Measurements from ENCODE around the gene PTTG1IP. TPM values are rescaled to one million over a fixed set of nuclear protein-coding genes. Genes with fewer than 3 reads are reported as not detected.

The PTTG1IP gene
- total RNA-seq, 3 donors from 2014 or later (not counting 1 experiment from before 2014, with no cell fraction given): 96.8 to 144 (median 126) TPM

DNA sequence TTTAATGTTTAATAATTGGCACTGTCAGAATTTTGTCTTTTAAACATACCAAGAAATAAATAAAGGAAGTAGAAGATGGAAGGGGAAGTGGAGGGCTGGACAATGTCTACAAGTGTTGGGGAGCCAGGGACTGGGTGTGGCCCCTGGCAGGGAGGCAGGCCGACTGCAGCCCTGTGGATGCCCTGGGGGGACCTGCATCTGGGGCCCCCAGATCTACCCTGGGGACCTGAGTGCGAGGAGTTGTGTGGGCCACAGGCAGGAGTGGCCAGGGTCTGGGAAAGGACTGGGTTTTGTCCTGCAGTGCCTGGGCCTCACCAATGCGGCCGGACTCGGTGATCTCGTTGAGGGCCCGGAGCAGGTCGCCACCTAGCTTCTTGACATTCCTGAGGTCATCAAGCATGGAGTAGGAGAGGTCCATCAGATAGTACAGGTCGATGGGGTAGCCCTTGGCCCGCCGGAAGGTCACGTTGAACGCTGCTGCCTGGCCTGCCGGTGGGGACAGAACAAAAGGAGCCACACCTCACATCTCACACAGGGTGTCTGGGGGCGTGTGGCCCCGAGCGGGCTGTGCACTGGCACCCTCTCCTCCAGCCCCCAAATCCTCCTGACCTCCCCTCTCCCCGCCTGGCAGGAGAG lies 29.7 kb upstream of the PTTG1IP start:
- ATAC-seq (no peak), DNase-seq (no peak)
- H3K4me3 Mint-ChIP-seq: no peak overlapping the region
- Histone ChIP-seq H3K27me3 (ENCODE audit: control insufficient read depth, insufficient read depth, low read length) (no peaks in the 10 kb centered on the region), H3K27ac (ENCODE audit: low read length) (no peak overlapping the region), H3K36me3 (ENCODE audit: control insufficient read depth, insufficient read depth, low read length) (peaks cover 97% of the 10 kb centered on the region), H3K4me3 (ENCODE audit: low read length) (no peak overlapping the region), H3K4me1 (ENCODE audit: control insufficient read depth, insufficient read depth, low read length) (peaks cover 32% of the 10 kb centered on the region), H3K9me3 (ENCODE audit: control insufficient read depth, insufficient read depth, low read length) (no peaks in the 10 kb centered on the region)
- no peaks in the 10 kb centered on the region for H3K27me3 Mint-ChIP-seq (ENCODE audit: low read depth in 2 of 2)
- intact Hi-C loops (cut with micrococcal nuclease): no loop called here
- peaks cover 12% of the 10 kb centered on the region for H3K36me3 Mint-ChIP-seq
- TF ChIP-seq, protein P1, sequence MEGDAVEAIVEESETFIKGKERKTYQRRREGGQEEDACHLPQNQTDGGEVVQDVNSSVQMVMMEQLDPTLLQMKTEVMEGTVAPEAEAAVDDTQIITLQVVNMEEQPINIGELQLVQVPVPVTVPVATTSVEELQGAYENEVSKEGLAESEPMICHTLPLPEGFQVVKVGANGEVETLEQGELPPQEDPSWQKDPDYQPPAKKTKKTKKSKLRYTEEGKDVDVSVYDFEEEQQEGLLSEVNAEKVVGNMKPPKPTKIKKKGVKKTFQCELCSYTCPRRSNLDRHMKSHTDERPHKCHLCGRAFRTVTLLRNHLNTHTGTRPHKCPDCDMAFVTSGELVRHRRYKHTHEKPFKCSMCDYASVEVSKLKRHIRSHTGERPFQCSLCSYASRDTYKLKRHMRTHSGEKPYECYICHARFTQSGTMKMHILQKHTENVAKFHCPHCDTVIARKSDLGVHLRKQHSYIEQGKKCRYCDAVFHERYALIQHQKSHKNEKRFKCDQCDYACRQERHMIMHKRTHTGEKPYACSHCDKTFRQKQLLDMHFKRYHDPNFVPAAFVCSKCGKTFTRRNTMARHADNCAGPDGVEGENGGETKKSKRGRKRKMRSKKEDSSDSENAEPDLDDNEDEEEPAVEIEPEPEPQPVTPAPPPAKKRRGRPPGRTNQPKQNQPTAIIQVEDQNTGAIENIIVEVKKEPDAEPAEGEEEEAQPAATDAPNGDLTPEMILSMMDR (IDR thresholded peaks at IDR 0.05): no peak
- H3K27ac Mint-ChIP-seq: peak overlapping the region in 1 of 2 donors; percentile 39
- no peaks in the 10 kb centered on the region for H3K9me3 Mint-ChIP-seq
- WGBS (ENCODE audit: insufficient coverage): 94% methylated on average over 18 of the region's 18 CpGs
- H3K4me1 Mint-ChIP-seq: peaks cover 23 to 45% of the 10 kb centered on the region in 2 donors

DNA sequence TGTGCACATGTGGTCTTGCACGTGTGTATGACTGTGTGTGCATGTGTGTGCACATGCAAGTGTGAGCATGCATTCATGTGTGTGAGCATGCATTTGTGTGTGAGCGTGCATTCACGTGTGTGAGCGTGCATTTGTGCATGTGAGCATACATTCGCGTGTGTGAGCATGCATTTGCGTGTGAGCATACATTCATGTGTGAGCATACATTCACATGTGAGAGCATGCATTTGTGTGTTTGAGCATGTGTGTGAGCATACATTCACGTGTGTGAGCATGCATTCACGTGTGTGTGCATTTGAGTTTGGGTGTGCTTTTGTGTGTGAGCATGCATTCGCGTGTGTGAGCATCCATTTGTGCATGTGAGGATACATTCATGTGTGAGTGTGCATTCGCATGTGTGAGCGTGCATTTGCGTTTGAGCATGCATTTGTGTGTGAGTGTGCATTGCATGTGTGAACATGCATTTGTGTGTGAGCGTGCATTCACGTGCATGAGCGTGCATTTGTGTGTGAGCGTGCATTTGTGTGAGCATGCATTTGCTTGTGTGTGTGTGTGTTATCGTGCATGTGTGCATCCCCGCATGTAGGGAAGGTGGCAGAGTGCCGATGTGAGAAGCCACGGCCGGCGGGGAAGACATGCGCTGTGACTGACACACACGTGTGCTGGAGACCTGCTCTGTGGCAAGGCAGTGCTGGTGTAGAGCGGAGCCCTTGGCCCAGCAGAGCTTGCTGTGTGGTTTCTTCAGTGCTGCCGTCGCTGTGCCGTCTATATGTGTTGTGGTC lies 29.0 kb upstream of the PTTG1IP start:
- DNase-seq: no peak
- no peaks in the 10 kb centered on the region for H3K9me3 Mint-ChIP-seq
- peaks cover 23 to 45% of the 10 kb centered on the region in 2 donors for H3K4me1 Mint-ChIP-seq
- Histone ChIP-seq H3K36me3 (ENCODE audit: control insufficient read depth, insufficient read depth, low read length) (peaks cover 98% of the 10 kb centered on the region), H3K4me3 (ENCODE audit: low read length) (no peak overlapping the region), H3K27ac (ENCODE audit: low read length) (no peak overlapping the region), H3K4me1 (ENCODE audit: control insufficient read depth, insufficient read depth, low read length) (peaks cover 32% of the 10 kb centered on the region), H3K9me3 (ENCODE audit: control insufficient read depth, insufficient read depth, low read length) (no peaks in the 10 kb centered on the region), H3K27me3 (ENCODE audit: control insufficient read depth, insufficient read depth, low read length) (no peaks in the 10 kb centered on the region)
- H3K4me3 Mint-ChIP-seq: no peak overlapping the region
- intact Hi-C loops (cut with micrococcal nuclease): no loop called here
- no peak for ATAC-seq
- H3K36me3 Mint-ChIP-seq: peaks cover 12% of the 10 kb centered on the region
- no peaks in the 10 kb centered on the region for H3K27me3 Mint-ChIP-seq (ENCODE audit: low read depth in 2 of 2)
- peak overlapping the region in 1 of 2 donors; percentile 39 for H3K27ac Mint-ChIP-seq
- TF ChIP-seq, protein P1 (IDR thresholded peaks at IDR 0.05): no peak
- WGBS (ENCODE audit: insufficient coverage): 89% methylated on average over 27 of the region's 30 CpGs

DNA sequence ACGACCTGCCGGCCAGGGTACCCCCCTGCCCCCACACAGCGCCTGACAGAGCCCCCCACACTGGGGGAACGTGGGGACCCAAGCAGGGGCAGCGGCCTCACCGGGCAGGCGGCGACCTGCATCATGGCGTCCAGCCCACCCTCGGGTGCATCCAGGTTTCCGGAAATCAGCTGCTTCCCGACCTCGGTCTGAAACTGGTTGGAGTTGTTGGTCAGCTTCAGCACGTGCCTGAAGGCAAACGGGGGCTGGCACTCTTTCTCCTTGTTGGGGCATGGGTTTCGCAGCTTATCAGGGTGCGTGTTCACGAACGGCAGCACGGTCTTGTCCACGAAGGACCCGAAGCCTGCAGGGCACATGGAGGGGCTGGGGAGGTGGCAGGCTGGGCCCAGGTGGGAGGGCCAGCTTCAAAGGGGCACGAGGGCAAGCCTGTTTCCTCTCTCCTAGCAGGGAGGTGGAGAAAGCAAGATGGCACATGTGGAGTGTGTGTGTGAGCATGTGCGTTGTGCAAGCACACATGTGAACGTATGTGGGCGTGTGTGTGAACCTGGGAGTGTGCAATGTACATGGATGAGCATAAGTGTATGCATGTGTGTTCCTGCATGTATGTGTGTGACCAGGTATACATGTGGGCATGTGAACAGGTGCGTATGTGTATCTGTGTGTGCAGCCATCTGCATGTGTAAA lies 28.0 kb upstream of the PTTG1IP start:
- intact Hi-C loops (cut with micrococcal nuclease): no loop called here
- H3K4me3 Mint-ChIP-seq: no peak overlapping the region
- H3K27ac Mint-ChIP-seq: peak overlapping the region in 1 of 2 donors; percentile 29
- no peak overlapping the region for H3K27ac ChIP-seq (ENCODE audit: low read length)
- H3K9me3 Mint-ChIP-seq: no peaks in the 10 kb centered on the region
- H3K27me3 ChIP-seq (ENCODE audit: control insufficient read depth, insufficient read depth, low read length): no peaks in the 10 kb centered on the region
- DNase-seq (no peak), ATAC-seq (no peak)
- peaks cover 21 to 44% of the 10 kb centered on the region in 2 donors for H3K4me1 Mint-ChIP-seq
- peaks cover 24% of the 10 kb centered on the region for H3K4me1 ChIP-seq (ENCODE audit: control insufficient read depth, insufficient read depth, low read length)
- TF ChIP-seq, protein P1 (IDR thresholded peaks at IDR 0.05): no peak
- no peaks in the 10 kb centered on the region for H3K27me3 Mint-ChIP-seq (ENCODE audit: low read depth in 2 of 2)
- peaks cover 12% of the 10 kb centered on the region for H3K36me3 Mint-ChIP-seq
- H3K9me3 ChIP-seq (ENCODE audit: control insufficient read depth, insufficient read depth, low read length): no peaks in the 10 kb centered on the region
- peaks cover 98% of the 10 kb centered on the region for H3K36me3 ChIP-seq (ENCODE audit: control insufficient read depth, insufficient read depth, low read length)
- H3K4me3 ChIP-seq (ENCODE audit: low read length): no peak overlapping the region
- WGBS (ENCODE audit: insufficient coverage): 95% methylated on average over 27 of the region's 27 CpGs

Measured in natural killer cell (primary cell).